ENCODE data around the gene CDK7. TPM values are rescaled to one million over a fixed set of nuclear protein-coding genes. Genes with fewer than 3 reads are reported as not detected.

Gene CDK7
- total and polyA plus RNA-seq, 2 donors (not counting 1 experiment from before 2014, with no cell fraction given): 12.3 to 30.6 TPM

DNA sequence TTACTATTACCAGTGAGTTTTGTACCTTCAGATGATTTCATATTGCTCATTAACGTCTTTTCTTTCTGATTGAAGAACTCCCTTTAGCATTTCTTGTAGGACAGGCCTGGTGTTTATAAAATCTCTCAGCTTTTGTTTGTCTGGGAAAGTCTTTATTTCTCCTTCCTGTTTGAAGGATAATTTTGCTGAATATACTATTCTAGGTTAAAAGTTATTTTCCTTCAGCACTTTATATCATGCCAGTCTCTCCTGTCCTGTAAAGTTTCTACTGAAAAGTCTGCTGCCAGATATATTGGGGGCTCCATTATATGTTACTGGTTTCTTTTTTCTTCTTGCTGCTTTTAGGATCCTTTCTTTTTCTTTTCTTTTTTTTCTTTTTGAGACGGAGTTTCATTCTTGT, 13.3 kb downstream of the CDK7 start:
- no peak overlapping the region for H3K9ac ChIP-seq (ENCODE audit: low read length)
- H3K4me3 ChIP-seq (ENCODE audit: control extremely low read depth in 1 of 5, extremely low read depth in 1 of 5, insufficient read depth in 1 of 5, low read depth in 2 of 5, low read length in 4 of 5): no peak overlapping the region
- ChIA-PET CTCF (no interaction called here), POLR2A (no interaction called here)
- TF ChIP-seq, protein P1, sequence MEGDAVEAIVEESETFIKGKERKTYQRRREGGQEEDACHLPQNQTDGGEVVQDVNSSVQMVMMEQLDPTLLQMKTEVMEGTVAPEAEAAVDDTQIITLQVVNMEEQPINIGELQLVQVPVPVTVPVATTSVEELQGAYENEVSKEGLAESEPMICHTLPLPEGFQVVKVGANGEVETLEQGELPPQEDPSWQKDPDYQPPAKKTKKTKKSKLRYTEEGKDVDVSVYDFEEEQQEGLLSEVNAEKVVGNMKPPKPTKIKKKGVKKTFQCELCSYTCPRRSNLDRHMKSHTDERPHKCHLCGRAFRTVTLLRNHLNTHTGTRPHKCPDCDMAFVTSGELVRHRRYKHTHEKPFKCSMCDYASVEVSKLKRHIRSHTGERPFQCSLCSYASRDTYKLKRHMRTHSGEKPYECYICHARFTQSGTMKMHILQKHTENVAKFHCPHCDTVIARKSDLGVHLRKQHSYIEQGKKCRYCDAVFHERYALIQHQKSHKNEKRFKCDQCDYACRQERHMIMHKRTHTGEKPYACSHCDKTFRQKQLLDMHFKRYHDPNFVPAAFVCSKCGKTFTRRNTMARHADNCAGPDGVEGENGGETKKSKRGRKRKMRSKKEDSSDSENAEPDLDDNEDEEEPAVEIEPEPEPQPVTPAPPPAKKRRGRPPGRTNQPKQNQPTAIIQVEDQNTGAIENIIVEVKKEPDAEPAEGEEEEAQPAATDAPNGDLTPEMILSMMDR (IDR thresholded peaks at IDR 0.05): no peak
- no peak for TF ChIP-seq EZH2 (IDR thresholded peaks at IDR 0.05; ENCODE audit: borderline replicate concordance, insufficient read depth, low read depth, low read length, poor library complexity, severe bottlenecking)
- H3K79me2 ChIP-seq (ENCODE audit: control insufficient read depth, insufficient read depth, low read length): peaks cover 82% of the 10 kb centered on the region
- peaks cover 1 to 9% of the 10 kb centered on the region in 2 experiments for H3K36me3 ChIP-seq (replicated peaks in 1 of 2; ENCODE audit: control extremely low read depth in 1 of 2, control insufficient read depth in 1 of 2, extremely low read depth in 1 of 2, insufficient read depth in 2 of 2, low read length in 1 of 2)
- H2AFZ ChIP-seq (ENCODE audit: insufficient read depth, low read depth, low read length, poor library complexity, severe bottlenecking): no peak overlapping the region
- no peaks in the 10 kb centered on the region for H3K4me1 ChIP-seq (ENCODE audit: control insufficient read depth in 2 of 2, insufficient read depth in 2 of 2, low read length in 2 of 2)
- Mint-ChIP-seq H3K9me3 (ENCODE audit: insufficient read depth) (peaks cover 4% of the 10 kb centered on the region), H3K4me3 (no peak overlapping the region), H3K27me3 (no peaks in the 10 kb centered on the region), H3K27ac (no peak overlapping the region), H3K4me1 (peaks cover 24% of the 10 kb centered on the region)
- H4K20me1 ChIP-seq (ENCODE audit: control insufficient read depth, insufficient read depth, low read length, poor library complexity, severe bottlenecking): peaks cover 50% of the 10 kb centered on the region
- H3K27ac ChIP-seq (ENCODE audit: low read length in 2 of 2): no peak overlapping the region
- peaks cover 0 to 7% (median 1%) of the 10 kb centered on the region in 3 donors for H3K9me3 ChIP-seq (ENCODE audit: control extremely low read depth in 1 of 3, control insufficient read depth in 2 of 3, insufficient read depth in 1 of 3, low read length in 2 of 3)
- no peak overlapping the region for H3K4me2 ChIP-seq (replicated peaks; ENCODE audit: low read depth, low read length, poor library complexity, severe bottlenecking)
- no peak for DNase-seq
- no peak for ATAC-seq (ENCODE audit: low read depth)
- no CpG with 5 or more reads among the region's 2 CpGs for WGBS (ENCODE audit: insufficient coverage)
- no peaks in the 10 kb centered on the region for H3K27me3 ChIP-seq (replicated peaks in 1 of 4; ENCODE audit: control extremely low read depth in 1 of 4, control insufficient read depth in 3 of 4, insufficient read depth in 4 of 4, low read length in 3 of 4)
- intact Hi-C loops (cut with micrococcal nuclease): no loop called here

DNA sequence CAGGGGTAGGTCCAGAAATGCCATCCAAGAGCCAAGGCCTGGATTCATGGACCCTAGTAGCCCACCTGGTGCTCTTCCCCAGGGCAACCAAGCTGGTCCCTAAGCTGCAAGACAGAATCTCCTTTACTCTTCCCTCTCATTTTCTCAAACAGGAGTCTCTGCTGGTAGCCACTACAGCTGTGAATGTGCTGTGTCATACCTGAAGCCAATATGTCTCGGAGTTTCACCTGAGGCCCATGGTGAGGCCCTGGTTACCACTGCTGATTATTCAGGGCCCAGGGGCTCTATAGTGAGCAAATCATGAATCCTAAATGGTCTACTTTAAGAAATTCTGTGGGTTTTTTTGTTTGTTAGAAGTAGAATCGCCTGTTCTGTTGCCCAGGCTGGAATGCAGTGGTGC, 15.9 kb downstream of the CDK7 start:
- no peak overlapping the region for H3K9ac ChIP-seq (ENCODE audit: low read length)
- intact Hi-C loops (cut with micrococcal nuclease): no loop called here
- 100% methylated on average over 2 of the region's 2 CpGs for WGBS (ENCODE audit: insufficient coverage)
- H4K20me1 ChIP-seq (ENCODE audit: control insufficient read depth, insufficient read depth, low read length, poor library complexity, severe bottlenecking): peaks cover 37% of the 10 kb centered on the region
- Mint-ChIP-seq H3K4me1 (peaks cover 12% of the 10 kb centered on the region), H3K27ac (no peak overlapping the region), H3K4me3 (no peak overlapping the region), H3K9me3 (ENCODE audit: insufficient read depth) (peaks cover 4% of the 10 kb centered on the region), H3K27me3 (no peaks in the 10 kb centered on the region)
- DNase-seq (no peak), ATAC-seq (ENCODE audit: low read depth) (no peak)
- H3K36me3 ChIP-seq (replicated peaks in 1 of 2; ENCODE audit: control extremely low read depth in 1 of 2, control insufficient read depth in 1 of 2, extremely low read depth in 1 of 2, insufficient read depth in 2 of 2, low read length in 1 of 2): peaks cover 0 to 12% of the 10 kb centered on the region in 2 experiments
- peaks cover 0 to 7% (median 1%) of the 10 kb centered on the region in 3 donors for H3K9me3 ChIP-seq (ENCODE audit: control extremely low read depth in 1 of 3, control insufficient read depth in 2 of 3, insufficient read depth in 1 of 3, low read length in 2 of 3)
- H3K4me1 ChIP-seq (ENCODE audit: control insufficient read depth in 2 of 2, insufficient read depth in 2 of 2, low read length in 2 of 2): no peaks in the 10 kb centered on the region
- no peak overlapping the region for H3K27ac ChIP-seq (ENCODE audit: low read length in 2 of 2)
- TF ChIP-seq, protein P1 (IDR thresholded peaks at IDR 0.05): no peak
- TF ChIP-seq EZH2 (IDR thresholded peaks at IDR 0.05; ENCODE audit: borderline replicate concordance, insufficient read depth, low read depth, low read length, poor library complexity, severe bottlenecking): no peak
- no peak overlapping the region for H3K4me2 ChIP-seq (replicated peaks; ENCODE audit: low read depth, low read length, poor library complexity, severe bottlenecking)
- POLR2A ChIA-PET: interaction anchor here (0.6 kb wide), 1 partner anchor 25 kb away, joined by 5 read pairs; no protein-coding TSS in a partner anchor
- no peak overlapping the region for H3K4me3 ChIP-seq (ENCODE audit: control extremely low read depth in 1 of 5, extremely low read depth in 1 of 5, insufficient read depth in 1 of 5, low read depth in 2 of 5, low read length in 4 of 5)
- H3K27me3 ChIP-seq (replicated peaks in 1 of 4; ENCODE audit: control extremely low read depth in 1 of 4, control insufficient read depth in 3 of 4, insufficient read depth in 4 of 4, low read length in 3 of 4): no peaks in the 10 kb centered on the region
- H2AFZ ChIP-seq (ENCODE audit: insufficient read depth, low read depth, low read length, poor library complexity, severe bottlenecking): no peak overlapping the region
- CTCF ChIA-PET: no interaction called here
- H3K79me2 ChIP-seq (ENCODE audit: control insufficient read depth, insufficient read depth, low read length): peaks cover 57% of the 10 kb centered on the region

All from B cell (primary cell).